HCT116 (cell line): Measurements from ENCODE around the gene CNTROB.

Experiments
- ATF3 ChIP-seq: IDR thresholded peaks from 2 replicates; pipeline ENCODE4 v1.6.1; 2012
- CTCF ChIP-seq, 3 experiments: fragments of 200-600 bp in 1 of 3; sonication (generic) in 1 of 3; IDR thresholded peaks in 2 of 3; conservative IDR thresholded peaks in 1 of 3; 2 replicates each; pipeline ENCODE4 v1.5.1; 2012 to 2017; ENCODE audit warnings: low read depth in 2 of 3, low read length in 2 of 3, antibody characterized with exemption in 1 of 3, borderline replicate concordance in 1 of 3, control low read depth in 1 of 3, mild to moderate bottlenecking in 1 of 3, mixed read lengths in 1 of 3, mixed run types in 1 of 3, moderate library complexity in 1 of 3; ENCODE audit not compliant: insufficient read depth in 1 of 3
- POLR2A ChIP-seq: IDR thresholded peaks from 2 replicates; pipeline ENCODE4 v1.7.0; 2011; ENCODE audit warnings: borderline replicate concordance; ENCODE audit not compliant: insufficient read depth, insufficient read length; ENCODE audit errors: extremely low read depth
- REST ChIP-seq: IDR thresholded peaks from 2 replicates; pipeline ENCODE4 v1.6.1; 2012; ENCODE audit warnings: low read depth
- SRF ChIP-seq: IDR thresholded peaks from 2 replicates; pipeline ENCODE4 v1.6.1; 2012; ENCODE audit warnings: low read depth
- YY1 ChIP-seq: IDR thresholded peaks from 2 replicates; pipeline ENCODE4 v1.6.1; 2011; ENCODE audit warnings: low read length, low read depth, moderate library complexity, mild to moderate bottlenecking; ENCODE audit not compliant: insufficient replicate concordance; ENCODE audit errors: extremely low read depth

GRCh38 chr17:7945651-7946050, 13.6 kb downstream of the CNTROB start:
- TF ChIP-seq YY1 (no peak), CTCF (IDR thresholded peaks at IDR 0.05 in 2 of 3, conservative IDR thresholded peaks at IDR 0.05 in 1 of 3; ENCODE audit: borderline replicate concordance in 1 of 3, insufficient read depth in 1 of 3, low read depth in 2 of 3, low read length in 2 of 3) (no peak), POLR2A (no peak), REST (no peak), ATF3 (no peak), SRF (no peak)
